ENCODE data around the gene FAM124A.
A peak's percentile ranks its signal among the peaks of the same experiment; 100 is the strongest.

FAM124A gene

DNA sequence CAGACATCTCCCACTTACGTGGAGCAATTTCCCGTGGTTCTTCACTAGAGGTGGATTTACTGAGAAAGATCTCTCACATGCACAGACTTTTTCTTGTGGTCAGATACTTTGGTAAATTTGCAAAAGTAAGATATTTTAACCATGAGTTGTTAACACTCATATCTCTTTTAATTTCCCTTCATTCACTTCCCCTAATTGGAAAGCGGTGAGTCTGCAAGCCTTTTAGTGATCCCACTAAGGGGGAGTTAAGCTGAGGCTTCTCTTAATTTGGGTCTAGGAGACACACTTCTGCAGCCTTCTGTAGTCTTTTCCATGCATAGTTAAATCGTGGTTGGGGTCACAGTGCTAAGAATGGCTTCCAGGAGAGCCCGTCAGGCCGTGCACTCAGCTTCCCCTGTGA, 86.6 kb downstream of the FAM124A start:
- no peak for DNase-seq (ENCODE audit: low spot score)

- no peak for DNase-seq (ENCODE audit: low spot score)
Observed at GRCh38 chr13:51311231-51311630, 89.0 kb downstream of the FAM124A start.

DNA sequence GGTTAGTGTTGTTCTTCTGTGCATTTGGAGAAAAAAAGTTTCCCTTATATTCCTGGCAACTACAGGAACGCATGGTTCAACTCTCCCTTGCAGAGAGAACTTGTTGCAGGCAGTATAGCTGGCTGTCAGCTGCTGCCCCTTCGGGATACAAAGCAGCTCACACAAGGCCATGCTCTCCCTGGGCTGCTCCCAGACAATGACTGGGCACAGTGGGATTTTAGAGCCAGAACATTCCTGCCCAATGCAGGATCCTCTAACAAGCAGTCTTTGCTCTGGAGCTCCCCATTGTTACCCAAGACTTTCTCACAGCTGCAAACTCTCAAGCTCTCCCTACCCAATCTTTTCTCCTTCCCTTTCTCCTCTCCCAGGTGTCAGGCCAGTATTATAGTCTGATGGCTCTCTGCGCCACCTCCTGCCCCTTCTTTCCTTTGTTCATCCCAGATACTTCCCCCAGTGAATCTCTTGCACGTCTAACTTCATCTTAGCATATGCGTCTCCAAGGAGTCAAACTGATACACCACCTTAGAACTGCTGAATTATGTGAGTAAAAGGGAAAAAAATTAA, 89.8 kb downstream of the FAM124A start:
- DNase-seq (ENCODE audit: low spot score): no peak

DNA sequence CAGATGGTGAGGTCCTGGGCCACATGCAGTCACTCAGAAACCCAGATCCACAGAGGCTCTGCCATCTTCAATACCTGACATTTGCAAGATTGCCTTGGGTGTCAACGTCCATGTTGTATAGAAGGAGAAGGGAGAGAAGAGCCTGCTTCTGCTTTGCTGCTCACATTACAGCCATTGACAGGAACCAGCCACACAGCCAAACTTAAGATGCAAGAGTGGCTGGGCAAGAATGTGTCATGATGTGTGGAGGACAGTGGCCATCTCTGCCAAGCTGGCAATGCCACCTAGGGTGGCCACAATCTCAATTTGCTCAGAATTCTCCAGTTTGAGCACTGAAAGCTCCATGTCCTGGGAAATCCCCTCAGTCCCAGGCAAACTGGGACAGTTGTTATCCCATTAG, 91.4 kb downstream of the FAM124A start:
- DNase-seq (ENCODE audit: low spot score): no peak

GRCh38 chr13:51317262-51317661, 95.1 kb downstream of the FAM124A start:
- no peak for DNase-seq (ENCODE audit: low spot score)

DNA sequence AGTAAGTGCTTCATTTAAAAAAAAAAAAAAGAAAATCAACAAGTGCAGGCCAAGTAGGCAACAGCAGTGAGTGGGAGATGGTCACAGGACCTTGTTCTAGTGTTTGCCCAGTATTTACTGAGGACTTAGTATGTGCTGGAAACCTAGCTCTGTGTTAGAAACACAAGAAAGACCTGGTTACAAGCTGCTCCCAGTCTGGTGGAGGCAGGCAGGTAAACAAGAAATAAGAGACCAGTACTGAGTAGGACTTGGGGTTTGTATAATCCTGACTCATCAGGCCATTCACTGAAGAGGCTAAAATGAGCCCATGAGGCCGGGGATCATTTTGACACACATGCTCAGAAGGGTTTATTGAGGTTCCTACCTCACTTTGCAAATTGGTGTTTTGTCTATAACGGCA, 95.8 kb downstream of the FAM124A start:
- no peak for DNase-seq (ENCODE audit: low spot score)

DNA sequence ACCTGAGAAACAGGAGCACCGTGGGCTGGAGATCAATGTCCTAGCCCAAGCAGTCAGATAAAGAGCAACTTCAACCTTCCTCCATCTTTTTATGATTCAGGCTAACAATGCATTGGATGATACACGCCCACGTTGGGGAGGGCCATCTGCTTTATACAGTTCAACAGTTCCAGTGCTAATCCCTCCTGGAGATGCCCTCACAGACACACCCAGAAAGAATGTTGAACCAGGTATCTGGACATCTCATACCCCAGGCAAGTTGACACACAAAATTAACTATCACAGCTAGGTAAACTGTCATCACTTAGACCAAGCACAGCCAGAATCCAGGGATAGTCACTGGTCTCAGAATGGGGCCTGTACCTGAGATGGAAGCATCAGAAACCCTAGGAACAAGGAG, 96.7 kb downstream of the FAM124A start:
- no peak for DNase-seq (ENCODE audit: low spot score)

DNA sequence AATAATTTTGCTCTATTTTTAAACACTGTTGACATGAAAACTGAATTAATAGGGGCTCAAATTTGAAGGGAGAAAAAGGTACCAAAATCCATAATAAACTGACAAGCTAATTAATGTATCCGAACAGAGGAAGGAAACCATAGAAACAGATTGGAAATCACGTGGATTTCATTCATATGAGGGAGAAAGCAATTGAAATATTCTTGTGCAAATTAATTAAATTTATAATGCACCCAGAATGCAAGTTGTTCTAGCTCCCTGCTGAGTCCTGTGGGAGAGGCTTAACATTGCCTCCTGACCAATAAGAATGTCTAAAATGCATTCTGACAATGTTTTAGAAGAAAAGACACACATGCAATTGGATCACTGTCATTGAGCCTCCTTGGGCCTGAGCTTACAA, 99.6 kb downstream of the FAM124A start:
- no peak for DNase-seq (ENCODE audit: low spot score)

DNA sequence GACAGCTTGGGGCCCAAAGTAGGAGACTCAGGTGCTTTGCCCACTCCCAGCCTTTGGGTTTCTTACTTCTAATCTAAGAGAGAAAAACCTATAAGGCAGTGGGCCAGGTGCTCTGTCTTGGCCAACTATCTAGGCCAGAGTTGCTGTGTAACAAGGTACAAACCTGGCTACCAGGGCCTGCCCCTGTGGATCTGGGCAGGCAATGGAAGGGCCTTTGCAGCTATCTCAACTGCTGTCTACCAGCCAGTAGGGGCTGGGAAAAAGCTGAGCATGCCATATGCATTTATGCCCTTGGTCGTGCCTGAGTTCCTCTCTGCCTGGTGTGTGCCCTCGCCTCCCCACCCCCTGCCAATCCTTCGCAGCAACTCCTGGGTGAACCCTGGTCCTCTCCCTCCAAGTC, 100.6 kb downstream of the FAM124A start:
- DNase-seq (ENCODE audit: low spot score): no peak

DNA sequence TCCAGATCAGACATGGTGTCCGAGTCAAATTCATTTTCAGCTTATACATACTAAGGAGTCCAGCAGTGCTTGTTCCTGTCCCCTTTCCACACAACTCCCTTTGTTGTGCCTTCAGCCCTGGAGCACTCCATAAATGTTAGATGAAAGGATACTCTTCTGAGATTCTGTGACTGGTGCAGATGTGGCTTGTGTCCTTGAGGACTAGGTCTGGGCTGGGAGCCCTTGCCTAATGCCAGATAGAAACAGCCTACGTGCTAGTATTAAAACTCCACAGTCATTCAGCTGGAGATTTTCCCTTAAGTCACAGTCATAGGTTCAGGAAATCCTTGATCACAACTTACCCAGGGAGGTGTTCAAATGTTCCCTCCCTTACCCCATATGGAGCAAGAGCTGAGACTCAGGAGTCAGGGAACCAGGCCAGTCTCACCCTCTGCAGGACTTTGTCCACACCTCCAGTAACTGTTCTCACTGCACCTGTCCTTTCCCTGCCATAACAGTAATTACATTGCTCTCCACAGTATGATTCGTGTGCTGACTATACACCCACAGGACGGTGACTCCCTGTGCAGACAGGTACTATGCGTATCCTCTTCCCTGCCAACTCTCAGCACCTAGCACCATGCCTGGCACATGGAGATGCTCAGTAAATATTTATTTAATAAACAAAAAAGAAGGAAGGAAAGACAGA, 101.8 kb downstream of the FAM124A start:
- DNase-seq (ENCODE audit: low spot score): no peak

DNA sequence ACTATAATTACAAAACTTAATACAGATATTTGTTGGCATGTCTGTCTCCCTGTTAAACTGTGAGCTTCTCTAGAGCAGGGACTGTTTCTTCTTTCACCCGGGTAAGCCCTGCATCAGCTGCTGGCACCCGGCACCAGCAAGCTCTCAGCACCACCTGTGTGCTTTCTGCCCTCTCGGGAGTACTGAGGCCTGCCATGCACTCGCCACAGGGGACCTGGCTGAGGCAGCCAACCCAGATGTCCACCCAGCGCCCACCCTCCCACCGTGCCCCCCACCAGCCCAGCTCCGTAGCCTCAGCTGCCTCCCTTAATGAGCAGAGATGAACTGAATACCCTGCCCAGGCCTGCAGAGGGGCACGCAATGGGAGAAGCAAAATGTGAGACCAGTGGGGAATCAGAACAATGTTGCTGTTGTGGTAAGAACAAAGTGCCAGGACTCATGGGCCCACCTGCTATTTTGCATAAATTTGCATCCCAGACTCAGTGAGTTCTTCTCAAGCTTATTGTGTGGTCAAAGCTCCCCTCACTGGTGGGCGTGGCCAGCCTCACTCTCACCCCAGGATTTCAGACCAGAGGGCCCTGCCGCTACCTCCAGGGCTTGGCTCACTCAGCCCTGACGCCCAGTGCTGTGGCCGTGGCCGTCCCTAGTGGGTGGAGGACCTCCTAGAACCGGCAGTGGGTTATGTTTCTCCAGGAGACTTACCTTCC, 102.7 kb downstream of the FAM124A start:
- peak; percentile 81 for DNase-seq (ENCODE audit: low spot score)

DNA sequence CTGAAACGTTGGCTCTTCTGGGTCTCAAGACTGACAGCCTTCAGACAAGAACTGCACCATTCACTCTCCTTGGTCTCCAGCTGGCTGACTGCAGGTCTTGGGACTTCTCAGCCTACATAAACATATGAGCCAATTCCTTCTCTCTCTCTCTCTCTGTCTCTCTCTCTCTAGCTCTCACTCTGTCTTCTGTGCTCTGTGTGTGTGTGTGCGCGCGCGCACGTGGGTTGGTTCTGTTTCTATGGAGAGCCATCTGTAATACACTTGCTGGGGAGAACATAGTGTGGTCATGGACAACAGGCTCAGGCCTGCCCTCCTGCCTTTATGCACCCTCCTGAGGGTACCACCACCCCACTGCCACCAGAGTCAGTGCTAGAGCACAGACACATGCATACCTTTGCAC, 103.6 kb downstream of the FAM124A start:
- DNase-seq (ENCODE audit: low spot score): no peak

- DNase-seq (ENCODE audit: low spot score): no peak
Observed at GRCh38 chr13:51326777-51327176, 104.6 kb downstream of the FAM124A start.

GRCh38 chr13:51327961-51328360, 105.8 kb downstream of the FAM124A start:
- DNase-seq (ENCODE audit: low spot score): no peak

DNA sequence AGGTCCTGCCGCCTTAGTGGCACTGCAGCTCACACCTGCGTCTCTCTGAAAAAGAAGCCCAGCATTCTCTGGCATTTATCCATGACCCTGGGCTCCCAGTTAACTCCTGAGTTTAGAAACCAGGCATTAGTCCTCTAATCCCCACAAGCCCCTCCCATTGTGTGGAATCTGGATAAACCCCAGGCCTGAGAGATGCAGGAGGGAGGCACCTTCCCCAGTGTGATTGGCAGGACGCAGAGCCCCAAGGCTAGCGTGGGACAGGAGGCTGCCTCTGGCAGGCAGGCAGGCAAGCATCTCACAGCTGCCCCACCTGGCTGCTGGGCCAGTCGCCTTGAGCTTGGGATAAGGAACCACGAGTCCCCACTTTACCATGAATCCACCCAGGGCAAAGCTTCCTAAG, 106.3 kb downstream of the FAM124A start:
- DNase-seq (ENCODE audit: low spot score): no peak

GRCh38 chr13:51329606-51330005, 107.4 kb downstream of the FAM124A start:
- DNase-seq (ENCODE audit: low spot score): no peak

GRCh38 chr13:51330791-51331190, 108.6 kb downstream of the FAM124A start:
- no peak for DNase-seq (ENCODE audit: low spot score)

DNA sequence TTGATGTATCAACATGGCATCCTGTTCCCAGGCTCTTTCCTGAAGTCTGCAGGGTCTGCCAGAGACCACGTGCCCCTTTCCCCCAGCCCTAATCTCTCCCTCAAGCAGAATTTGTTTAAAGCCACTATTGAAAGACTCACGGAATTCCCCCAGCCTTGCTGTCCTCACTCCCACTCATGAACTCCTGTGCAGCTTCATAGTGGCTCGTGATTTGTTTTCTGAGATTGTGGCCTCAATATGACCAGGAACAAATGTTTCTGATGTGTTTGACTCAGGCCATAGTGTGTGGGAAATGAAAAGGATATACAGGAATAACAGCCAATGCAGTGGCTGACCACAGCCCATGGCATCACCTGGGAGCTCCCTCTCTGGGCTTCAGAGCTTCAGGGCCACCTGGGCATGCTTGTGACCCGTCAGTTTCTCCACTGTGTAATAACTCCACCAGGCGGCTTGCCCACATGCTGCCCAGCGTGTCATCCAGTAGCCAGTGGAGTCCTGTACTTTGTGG, 109.2 kb downstream of the FAM124A start:
- no peak for DNase-seq (ENCODE audit: low spot score)

DNA sequence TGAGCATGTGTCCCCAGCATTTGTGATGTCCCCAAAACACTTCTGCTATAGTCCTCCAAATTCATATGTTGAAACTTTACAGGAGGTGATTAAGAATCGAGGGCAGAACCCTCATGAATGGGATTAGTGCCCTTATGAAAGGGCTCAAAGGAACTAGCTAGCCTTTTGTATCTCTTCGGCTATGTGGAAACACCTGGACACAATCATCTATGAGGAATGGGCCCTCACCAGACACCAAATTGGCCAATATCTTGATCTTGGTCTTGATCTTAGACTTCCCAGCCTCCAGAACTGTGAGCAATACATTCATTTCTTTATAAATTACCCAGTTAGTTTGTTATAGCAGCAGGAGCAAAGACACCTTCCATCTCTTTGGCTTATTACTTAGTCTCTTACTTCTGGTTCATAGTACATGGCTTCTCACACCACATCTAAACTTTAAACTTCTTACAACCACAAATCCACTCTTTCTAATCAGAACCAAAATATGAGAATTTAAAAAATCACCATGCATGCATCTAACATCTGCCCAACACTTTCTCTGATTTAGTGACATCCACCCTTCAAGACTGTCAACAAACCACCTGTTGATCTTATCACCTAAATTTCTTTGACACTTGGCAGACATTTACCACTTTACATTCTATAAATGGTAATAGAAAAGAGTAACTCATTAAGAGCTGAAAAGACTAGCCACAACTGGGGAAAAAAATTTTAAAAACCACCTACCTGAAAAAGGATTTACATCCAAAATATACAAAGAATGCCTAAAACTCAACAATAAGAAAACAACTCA, 110.6 kb downstream of the FAM124A start:
- no peak for DNase-seq (ENCODE audit: low spot score)

- DNase-seq (ENCODE audit: low spot score): no peak
Observed at GRCh38 chr13:51333421-51333820, 111.2 kb downstream of the FAM124A start.

DNA sequence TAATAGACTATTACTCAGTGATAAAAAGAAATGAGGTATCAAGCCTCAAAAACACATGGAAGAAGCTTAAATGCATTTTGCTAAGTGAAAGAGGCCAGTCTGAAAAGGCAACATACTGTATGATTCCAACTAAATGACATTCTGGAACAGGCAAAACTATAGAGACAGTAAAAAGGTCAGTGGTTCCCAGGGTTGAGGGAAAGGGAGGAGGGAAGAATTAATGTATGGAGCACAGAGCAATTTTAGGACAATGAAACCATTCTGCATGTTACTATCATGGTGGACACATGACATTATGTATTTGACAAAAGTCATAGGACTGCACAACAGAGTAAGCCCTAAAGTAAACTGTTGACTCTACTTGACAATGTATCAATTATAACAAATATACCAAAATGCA, 111.6 kb downstream of the FAM124A start:
- DNase-seq (ENCODE audit: low spot score): no peak

Data from NAMALWA (cell line).